ENCODE results near the gene NDUFS6. TPM values are rescaled to one million over a fixed set of nuclear protein-coding genes. Genes with fewer than 3 reads are reported as not detected.

NDUFS6 gene
- total RNA-seq, 1 donor from 2014 or later, result 28.9 TPM

DNA sequence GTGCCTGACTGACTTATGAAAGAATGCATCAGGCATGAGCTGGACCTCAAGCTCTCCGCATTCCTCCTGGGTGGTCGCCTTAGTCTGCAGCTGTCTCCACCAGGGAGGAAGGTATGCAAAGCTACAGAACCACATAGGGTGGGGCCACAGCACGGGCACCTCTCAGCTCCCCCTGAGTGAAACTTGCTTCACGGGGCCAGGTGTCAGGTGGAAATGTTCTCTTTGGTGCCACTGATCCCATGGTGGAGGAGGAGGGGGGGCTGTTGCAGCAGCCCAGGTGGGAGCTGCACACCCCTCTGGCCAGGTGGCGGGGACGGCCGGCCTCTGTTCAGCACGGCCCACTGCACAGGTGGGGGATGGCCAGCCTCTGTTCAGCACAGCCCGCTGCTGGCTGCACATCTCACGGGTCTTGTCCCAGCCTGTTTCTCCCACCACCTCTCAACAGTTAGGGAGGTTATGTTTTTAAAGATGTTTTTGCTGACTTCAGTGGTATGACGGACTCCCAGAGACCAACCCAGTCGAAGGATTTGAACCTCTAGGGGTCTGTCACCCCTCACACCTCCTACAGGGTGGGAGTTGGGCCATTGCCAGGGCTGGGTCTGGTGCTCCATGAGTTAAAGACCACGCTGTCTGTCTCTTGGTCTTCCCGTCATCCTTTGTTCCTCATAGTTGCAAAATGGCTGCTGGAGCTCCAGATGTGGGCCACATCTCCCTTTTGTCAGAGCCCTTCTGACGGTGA lies 35.9 kb upstream of the NDUFS6 start:
- no peak for DNase-seq (ENCODE audit: low read depth in 2 of 2)

DNA sequence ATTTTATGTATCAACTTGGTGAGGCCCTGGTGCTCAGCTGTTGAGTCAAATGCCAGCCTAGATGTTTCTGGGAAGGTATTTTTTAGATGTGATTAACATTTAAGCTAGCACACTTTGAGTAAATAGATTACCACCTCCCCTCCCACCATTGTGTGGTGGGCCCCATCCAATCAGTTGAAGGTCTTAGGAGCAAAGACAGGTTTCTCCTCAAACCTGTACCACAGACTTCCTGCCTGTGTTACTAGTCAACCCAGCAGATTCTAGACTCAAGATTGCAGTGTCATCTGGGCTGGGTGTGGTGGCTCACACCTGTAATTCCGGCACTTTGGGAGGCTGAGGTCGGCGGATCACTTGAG lies 35.3 kb upstream of the NDUFS6 start:
- DNase-seq (ENCODE audit: low read depth in 2 of 2), result no peak

DNA sequence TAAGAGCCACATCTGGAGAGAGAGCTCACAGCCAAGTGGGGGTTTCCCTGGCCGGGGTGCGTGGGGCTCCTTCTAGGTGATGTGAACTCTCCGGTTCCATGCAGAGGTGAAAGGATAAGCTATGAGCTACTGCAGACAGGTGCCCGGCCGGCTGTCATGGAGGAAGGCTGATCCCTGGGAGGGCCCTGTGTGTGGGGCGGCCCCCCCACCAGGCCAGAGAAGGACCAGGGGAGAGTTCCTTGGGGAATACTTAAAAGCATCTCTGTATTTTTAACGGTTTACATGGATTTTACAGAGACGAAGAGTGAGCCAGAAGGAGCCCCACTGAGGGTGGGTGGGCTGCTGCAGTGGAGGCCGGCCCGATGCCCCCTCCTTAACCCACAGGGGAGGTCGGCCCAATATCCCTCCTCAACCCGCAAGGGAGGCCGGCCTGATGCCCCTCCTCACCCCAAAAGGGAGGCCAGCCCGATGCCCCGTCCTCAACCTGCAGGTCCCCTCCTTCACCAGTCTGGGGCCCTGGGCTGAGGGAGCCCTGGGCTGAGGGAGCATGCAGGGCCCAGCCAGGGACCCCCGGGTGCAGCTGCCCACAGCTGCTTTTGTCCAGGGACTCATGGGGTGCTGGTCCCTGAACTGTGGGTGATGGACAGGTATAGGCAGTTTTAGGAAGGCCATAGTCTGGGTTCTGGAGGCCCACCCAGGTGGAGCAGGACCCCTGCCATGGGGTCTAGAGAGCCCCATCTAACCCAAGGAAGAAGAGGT lies 33.5 kb upstream of the NDUFS6 start:
- no peak for DNase-seq (ENCODE audit: low read depth in 2 of 2)

DNA sequence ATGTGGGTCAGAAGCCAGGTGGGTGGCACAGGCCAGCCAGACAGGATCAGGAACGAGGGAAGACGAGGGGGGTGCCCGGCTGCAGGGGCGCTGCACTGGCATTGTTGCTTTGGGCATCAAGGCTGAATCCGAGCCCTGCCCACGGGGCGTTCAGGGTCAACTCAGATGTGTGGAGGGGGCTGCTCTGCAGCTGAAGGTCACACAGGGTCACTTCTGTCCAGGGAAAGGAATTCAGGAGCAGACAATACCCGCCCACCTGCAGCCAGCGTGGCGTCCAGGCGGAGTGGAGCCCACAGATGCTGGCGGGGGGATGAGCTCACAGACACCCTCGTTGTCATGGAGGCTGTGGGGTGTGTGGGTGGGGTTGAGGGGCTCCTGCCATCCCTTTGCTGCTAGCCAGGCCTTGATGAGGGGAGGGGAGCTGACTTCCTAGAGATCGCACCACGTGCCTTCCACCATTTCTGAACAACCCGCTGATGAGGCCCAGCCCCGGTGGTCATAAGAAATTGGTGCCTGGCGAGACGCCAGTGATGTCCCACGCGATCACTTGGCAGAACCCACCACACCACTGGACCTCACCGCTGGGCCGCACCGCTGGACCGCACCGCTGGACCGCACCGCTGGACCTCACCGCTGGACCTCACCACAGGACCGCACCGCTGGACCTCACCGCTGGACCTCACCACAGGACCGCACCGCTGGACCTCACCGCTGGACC lies 32.8 kb upstream of the NDUFS6 start:
- DNase-seq (ENCODE audit: low read depth in 2 of 2), result no peak

DNA sequence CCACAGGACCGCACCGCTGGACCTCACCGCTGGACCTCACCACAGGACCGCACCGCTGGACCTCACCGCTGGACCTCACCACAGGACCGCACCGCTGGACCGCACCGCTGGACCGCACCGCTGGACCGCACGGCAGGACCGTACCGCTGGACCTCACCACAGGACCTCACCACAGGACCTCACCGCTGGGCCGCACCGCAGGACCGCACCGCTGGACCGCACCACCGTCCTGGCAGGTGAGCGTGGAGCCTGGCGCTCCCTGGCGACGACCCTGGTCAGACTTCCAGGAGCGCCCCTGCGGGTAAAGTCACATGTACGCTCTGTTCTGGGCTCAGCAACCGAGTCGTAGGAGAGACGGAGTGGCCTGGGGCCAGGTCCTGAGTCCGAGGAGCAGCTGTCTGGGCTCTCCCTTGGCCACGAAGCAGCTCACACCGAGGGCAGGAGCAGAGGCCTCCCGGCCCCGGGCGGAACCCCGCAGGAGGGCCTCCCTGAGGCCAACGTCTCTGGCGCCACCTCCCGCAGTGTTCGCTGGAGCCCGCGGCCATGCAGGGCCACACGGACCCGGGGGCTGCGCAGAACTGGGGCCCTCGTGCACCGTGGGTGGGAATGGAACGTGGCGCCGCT lies 32.1 kb upstream of the NDUFS6 start:
- no peak for DNase-seq (ENCODE audit: low read depth in 2 of 2)

DNA sequence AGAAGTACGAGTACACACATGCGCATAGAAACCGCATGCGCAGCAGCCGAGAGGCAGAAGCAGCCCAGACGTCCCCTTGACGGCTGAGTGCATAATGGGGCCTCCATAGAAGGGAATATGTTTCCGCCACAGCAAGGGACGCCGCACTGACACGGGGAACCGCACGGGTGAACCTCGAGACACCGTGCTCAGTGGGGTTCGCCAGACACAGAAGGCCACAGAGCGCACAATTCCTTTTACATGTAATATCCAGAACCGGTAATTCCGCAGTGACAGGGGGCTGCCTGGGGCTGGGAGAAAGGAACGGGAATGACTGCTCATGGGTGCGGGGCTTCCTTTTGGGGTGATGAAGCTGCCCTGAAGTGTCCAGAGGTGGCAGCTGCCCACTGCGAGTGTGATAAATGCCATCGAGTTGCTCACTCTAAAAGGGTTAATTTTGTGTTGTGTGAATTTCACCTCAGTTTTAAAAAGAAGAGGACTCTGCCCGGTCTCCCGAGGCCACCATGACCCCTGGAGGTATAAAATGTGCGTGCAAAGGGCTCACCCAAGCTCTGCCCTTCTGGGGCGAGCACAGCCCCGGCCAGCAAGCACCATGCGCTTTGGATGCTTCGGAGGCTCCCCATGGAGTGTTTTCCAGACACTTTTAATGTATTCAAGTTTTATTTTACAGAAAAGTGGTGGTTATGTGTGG lies 31.3 kb upstream of the NDUFS6 start:
- no peak for DNase-seq (ENCODE audit: low read depth in 2 of 2)

DNA sequence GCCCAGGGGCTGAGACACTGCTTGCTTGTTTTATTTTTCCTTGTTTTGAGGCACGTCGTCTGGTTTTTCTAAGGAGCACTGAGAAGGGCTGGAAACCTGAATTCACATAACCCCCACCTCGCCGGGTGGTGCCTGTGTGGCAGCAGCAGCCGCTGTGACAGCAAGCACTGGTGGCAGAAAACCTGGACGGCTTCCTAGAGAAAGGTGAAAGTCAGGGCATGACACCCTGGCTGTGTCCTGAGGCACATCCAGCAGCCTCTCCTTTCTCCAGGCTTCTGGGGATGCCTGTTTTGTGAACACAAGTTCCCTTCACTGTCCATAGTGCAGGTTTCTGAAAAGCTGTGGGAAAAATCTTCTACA lies 30.8 kb upstream of the NDUFS6 start:
- DNase-seq (ENCODE audit: low read depth in 2 of 2), result no peak

DNA sequence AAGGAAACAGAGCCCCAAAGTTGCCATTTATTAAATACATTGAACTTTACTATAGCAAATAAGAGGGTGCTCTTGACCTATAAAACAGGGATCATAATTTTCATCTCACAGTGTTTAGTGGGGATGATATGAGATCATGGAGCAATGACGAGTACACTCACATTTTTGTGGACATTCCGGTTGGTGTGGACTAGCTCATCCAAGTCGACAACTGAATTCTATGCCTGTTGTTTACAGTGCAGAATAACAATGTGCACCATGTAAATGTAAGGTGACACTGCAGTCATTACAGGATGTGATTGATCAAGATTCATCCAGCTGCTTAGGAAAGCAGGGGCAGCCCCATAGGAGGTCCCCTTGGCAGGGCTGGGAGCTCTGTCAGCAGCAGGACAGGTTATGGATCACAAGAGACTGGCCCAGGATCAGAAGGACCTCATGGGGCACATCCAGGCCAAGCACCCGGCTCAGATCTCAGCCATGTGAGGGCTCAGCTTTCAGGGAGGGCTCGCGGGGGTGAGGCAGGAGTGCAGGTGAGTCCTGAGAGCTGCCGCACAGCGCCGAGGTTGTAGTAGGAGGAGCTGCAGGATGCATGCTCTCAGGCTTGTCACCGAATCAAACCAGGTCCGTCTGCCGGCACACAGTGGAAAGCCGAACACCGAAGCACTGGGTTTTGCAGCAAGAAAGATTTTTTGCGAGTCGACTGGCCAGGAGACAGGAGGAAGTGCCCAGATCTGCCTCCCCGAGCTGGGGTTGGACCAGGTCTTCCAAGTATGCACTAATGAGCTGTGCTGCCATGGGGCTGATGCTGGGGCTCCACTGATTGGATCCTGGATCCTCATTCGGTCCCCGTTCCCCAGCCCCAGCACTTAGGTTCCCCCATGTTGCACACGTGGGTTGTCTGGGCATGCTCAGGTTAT lies 29.8 kb upstream of the NDUFS6 start:
- no peak for DNase-seq (ENCODE audit: low read depth in 2 of 2)

DNA sequence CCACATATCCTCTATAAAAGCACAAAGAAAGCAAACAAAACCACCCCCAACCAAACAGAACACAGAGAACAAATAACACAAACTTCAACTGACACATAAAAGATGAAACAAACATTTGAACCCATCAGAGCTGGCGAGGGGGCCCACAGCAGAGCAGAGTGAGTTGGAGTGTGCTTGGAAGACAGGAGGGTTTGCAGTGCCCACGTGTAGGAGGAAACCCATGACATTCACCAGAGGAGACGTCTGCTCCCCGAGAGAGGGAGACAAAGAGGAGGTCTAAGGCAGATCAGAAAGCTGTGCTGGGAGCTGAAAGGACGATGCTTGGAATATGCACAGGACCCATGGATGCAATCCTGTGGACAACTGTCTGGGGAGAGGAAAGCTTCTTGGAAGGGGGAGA lies 28.6 kb upstream of the NDUFS6 start:
- peak in 1 of 2 donors; percentile 46 for DNase-seq (ENCODE audit: low read depth in 2 of 2)

DNA sequence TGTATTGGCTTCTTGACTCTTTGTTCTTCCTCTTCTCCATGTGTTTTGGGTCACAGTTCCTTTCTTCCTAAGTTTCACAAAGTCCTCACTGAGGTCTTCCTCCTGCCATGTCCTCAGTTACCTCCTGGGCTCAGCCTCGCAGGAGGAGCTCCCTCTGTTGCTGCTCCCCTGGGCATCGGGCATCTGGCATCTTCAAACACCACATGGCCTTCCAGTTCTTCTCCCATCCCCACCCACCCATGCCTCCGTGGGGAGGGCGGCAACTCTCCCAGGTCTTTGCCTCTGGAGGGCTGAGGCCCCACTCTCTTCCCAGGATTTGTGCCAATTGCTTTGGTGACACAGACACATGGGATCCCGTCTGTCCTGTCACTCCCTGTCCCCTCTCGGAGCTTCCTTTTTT lies 24.4 kb upstream of the NDUFS6 start:
- DNase-seq (ENCODE audit: low read depth in 2 of 2), result no peak

DNA sequence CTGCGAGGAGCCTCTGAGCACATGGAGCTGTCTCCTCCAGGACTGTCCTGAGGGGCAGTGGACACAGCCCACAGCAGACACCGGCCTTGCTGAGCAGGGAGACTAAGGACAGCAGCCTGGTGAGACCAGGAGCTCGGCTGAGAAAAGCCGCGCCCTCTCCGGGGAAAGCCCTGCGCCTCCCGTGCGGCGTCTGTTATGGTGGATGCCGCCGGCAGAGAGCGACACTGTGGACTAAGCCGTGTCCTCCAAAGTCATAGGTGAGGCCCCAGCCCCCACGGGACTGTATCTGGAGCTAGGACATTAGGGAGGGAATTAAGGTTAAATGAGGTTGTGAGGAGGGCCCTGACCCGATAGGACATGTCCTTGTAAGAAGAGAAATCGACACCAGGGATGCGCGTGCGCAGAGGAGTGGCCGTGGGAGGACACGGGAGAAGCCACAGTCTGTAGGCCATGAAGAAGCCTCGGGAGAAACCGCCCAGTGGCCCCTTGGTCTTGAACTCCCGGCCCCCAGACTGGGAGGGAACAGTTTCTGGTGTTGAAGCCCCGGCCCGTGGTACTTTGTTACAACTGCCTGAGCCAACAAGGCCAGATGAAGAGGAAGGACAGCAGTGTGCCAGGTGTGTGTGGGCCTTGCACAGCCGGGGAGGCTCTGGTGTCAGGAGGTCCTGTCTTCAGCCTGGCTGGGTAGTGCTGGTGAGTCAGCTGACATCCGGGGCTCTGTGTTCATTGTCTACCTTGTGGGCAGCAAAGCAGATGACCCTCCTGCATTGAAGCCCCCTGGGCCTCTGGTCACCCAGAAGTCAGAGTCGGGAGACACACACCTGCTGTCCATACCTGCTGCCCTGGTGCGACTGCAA lies 23.7 kb upstream of the NDUFS6 start:
- DNase-seq (ENCODE audit: low read depth in 2 of 2), result no peak

DNA sequence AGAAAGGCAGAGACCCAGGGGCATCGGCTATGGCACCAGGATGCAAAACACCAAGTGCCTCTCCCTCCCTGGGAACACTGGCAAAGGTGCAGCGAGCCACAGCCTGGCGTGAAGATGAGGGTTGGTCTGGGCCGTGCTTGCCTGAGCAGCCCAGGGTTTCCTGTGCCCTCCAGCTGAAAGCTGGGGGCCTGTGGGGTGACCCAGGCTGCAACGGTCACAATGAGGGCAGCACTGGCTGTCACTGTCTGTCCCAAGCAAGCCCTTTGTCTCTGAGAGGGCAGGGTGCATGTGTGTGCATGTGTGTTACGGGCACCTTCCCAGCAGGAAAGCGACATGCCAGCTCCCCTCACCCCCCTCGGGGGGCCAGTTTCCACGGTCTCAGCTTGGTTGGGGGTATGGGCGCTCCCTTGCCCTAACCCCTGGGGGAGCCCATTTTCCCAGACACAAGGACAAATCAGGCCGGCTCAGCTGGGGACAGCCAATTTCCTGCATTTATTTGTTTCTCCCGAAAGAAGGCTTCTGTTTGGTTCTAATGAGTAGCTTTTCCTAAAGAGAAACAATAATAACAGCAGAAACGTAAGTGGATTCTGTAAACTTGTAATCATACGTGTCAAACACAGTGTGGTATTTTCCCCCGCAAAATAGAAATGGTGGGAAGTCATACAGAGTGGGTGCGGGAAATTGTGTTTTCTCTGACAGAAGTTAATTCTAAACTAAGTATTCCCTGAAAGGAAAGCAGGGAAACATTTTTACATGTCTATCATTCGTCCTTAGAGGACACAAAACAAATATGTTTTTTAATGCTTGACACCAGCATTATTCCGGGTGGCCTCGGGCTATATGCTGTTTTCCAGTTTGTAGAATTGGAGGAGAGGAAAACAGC lies 22.8 kb upstream of the NDUFS6 start:
- DNase-seq (ENCODE audit: low read depth in 2 of 2), result no peak

DNA sequence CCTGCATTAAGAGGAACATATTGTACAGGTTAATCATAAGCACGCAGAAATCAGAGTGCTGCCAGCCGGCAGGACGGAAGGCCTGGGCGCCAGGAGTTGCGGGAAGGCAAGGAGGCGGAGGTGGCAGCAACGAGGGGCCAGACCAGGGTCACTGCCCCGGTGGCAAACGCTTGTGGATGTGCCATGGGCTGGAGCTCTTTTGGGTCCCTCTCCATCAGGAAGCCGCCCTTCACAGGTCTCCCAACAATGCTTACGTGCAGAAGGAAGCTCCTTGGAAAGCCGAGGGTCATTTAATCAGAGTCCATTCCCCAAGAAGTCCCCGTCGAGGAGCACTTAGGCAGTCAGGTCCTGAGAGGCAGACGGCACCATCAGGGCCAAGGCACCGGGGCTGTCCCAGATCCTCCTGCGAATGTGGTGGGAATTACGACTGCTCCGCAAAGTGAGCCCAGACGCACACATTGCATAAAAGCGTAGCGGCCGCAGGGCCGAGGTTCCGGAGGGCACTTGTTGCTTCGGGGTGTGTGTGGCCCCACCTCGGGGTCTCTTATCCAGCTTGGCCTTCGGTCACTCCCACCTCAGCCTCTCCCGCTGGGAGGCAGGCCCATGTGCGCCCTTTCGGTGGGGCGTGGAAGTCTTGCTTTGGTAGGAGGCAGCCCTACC lies 22.1 kb upstream of the NDUFS6 start:
- no peak for DNase-seq (ENCODE audit: low read depth in 2 of 2)

DNA sequence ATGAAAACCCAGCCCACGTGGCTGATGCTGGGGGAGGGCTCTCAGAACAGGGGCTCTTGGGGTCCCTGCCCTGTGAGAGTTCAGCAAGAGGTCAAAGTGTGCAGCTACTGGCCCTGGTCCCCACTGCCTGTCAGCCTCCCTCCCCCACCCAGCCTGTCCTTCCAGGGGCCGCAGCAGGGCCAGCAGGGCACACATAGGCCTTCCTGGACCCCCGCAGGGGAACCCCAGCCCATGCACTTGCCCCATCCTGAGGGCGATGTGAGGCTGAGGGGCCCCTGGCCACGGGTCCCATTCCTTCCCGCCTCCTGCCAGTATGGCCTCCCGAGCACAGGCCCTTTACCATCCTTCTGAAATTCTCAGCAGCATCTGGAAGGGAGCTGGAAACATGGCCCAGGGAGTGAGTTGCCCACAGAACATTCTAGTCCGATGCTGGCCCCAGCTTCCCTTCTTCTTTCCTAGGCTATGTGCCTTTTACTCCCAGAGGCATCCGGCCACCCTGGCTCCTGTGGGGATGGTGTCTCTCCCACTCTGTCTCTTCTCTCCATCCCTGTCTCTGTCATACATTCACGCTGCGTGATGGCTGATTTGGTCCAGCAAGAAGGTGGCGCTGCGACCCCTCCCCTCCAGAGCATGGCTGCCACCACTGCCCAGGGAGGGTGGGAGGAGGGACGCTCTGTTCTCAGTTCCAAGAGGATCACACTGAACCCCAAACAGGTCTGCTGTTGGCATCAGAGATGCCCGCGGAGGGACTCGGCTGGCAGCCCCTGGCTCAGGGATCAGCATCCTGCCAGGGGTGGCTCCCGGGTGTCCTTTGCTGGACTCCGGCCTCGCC lies 21.2 kb upstream of the NDUFS6 start:
- DNase-seq (ENCODE audit: low read depth in 2 of 2), result no peak

DNA sequence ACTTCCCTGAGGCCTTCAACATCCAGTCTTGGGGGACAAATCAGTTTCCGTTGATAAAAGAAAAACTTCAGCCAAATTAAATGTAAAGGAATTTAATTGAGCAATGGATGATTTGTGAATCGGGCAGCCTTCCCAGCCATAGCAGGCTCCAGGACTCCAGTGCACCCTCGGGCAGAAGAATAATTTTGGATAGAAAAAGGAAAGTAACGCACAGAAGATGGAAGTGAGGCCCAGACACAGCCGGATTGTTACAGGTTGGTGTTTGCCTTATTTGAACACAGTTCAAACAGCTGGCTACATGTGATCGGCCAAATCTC lies 20.6 kb upstream of the NDUFS6 start:
- DNase-seq (ENCODE audit: low read depth in 2 of 2), result no peak

DNA sequence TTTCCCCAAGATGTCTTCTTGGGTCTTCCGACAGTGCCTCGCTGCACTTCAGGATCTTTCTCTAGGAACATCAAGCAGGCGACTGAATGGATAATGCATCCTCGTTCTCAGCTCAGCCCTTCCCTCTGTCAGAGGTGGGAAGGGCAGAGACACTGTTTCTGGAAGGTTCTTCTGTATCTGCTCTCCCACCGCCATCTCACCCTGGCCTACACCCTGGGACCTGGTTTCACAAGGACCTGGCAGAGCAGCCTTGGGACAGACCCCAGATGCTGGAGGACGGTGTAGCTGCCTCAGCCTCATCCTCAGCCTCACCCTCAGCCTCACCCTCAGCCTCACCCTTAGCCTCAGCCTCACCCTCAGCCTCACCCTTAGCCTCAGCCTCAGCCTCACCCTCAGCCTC lies 20.1 kb upstream of the NDUFS6 start:
- no peak for DNase-seq (ENCODE audit: low read depth in 2 of 2)

DNA sequence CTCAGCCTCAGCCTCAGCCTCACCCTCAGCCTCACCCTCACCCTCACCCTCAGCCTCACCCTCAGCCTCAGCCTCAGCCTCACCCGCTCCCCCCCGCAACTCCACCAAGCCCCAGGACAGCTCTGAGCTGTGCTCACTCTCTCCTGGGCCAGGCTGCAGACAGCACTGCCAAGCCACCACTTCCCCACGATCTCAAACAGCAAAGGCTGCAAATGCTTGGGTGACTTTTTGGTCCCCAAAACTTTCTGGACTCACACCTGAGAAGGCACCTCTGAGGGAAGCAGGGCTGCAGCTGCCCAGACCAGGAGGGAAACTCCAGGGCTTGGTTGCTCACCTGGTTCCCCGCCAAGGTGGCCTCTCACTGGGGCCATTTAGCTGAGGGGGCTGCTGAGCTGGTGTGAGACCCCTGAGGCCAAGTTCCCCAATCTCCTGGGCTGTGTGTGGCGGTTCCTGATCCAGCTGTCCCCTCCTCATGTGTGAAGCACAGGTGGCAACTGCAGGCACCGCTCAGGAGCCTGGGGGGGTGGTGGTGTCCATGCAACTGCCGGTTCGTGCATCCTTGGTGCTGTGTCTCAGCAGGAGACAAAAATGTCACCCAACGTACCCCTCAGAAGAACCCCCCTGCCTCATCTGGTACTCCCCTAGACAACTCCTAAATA lies 19.4 kb upstream of the NDUFS6 start:
- DNase-seq (ENCODE audit: low read depth in 2 of 2), result no peak
